ENCODE measurements around the gene KIF17. TPM values are rescaled to one million over a fixed set of nuclear protein-coding genes. Genes with fewer than 3 reads are reported as not detected.

KIF17 gene
- total and polyA plus RNA-seq, 2 of the 8 experiments (the other 6 are each of a cell fraction or from before 2014, with no cell fraction given), result 6.9 to 10.4 TPM

GRCh38 chr1:20700636-20701215 lies 17.1 kb downstream of the KIF17 start:
- 81% methylated on average over 17 of the region's 17 CpGs; no CpG with 5 or more reads in 1 of the 2 experiments for WGBS, 2 experiments (ENCODE audit: extremely low coverage in 1 of 2, insufficient coverage in 1 of 2, insufficient read length in 1 of 2, insufficient replicate concordance in 2 of 2, low coverage in 1 of 2, low lambda C conversion rate in 2 of 2, missing lambda C conversion rate in 1 of 2)
- Histone ChIP-seq H2AFZ (ENCODE audit: low read length) (no peak overlapping the region), H3K27me3 (replicated peaks in 1 of 4; ENCODE audit: control insufficient read depth in 3 of 4, extremely low read depth in 1 of 4, insufficient read depth in 3 of 4, low read length in 3 of 4) (no peaks in the 10 kb centered on the region), H3K56ac (replicated peaks; ENCODE audit: insufficient read length, low read depth, low read length) (no peak overlapping the region), H3K4ac (replicated peaks; ENCODE audit: insufficient read length, low read depth, low read length) (no peak overlapping the region), H2AK5ac (ENCODE audit: low read depth, low read length) (no peak overlapping the region), H3K23me2 (ENCODE audit: low read depth, low read length) (peaks cover 12% of the 10 kb centered on the region; the same call in 1 of the 2 replicates), H3K4me1 (replicated peaks in 1 of 4; ENCODE audit: control insufficient read depth in 3 of 4, insufficient read depth in 4 of 4, low read length in 3 of 4) (peaks cover 0 to 6% (median 4%) of the 10 kb centered on the region in 4 experiments; a peak in 3 of 7 replicates), H3K9me3 (ENCODE audit: insufficient read depth in 2 of 2, low read depth in 1 of 2, low read length in 1 of 2) (no peaks in the 10 kb centered on the region), H4K5ac (ENCODE audit: insufficient read length, low read depth, low read length) (no peak overlapping the region), H2BK5ac (ENCODE audit: low read depth, low read length) (no peak overlapping the region), H3K36me3 (ENCODE audit: control insufficient read depth in 2 of 4, insufficient read depth in 4 of 4, low read length in 3 of 4) (no peaks in the 10 kb centered on the region; a peak in 2 of 8 replicates), H4K91ac (replicated peaks; ENCODE audit: insufficient read length, low read length) (no peak overlapping the region), H2BK20ac (ENCODE audit: low read length) (no peak overlapping the region), H3K4me2 (ENCODE audit: insufficient read depth in 1 of 2, low read depth in 2 of 2, low read length in 2 of 2) (no peak overlapping the region), H2BK120ac (replicated peaks; ENCODE audit: low read depth, low read length) (no peak overlapping the region), H3K27ac (ENCODE audit: low read depth, low read length) (no peak overlapping the region), H3K18ac (ENCODE audit: extremely low read depth, low read length) (no peak overlapping the region), H3K79me2 (ENCODE audit: control insufficient read depth in 1 of 2, insufficient read depth in 2 of 2, low read length in 2 of 2) (no peaks in the 10 kb centered on the region), H2BK12ac (ENCODE audit: low read depth, low read length) (no peak overlapping the region), H3K14ac (ENCODE audit: insufficient read length) (no peak overlapping the region), H4K8ac (ENCODE audit: extremely low read depth, insufficient read depth, low read length) (no peak overlapping the region), H4K20me1 (replicated peaks in 1 of 2; ENCODE audit: control insufficient read depth in 1 of 2, insufficient read depth in 2 of 2, low read length in 2 of 2) (peaks cover under 1 to 14% of the 10 kb centered on the region in 2 experiments), H3K79me1 (ENCODE audit: low read depth, low read length) (no peaks in the 10 kb centered on the region), H3K23ac (ENCODE audit: insufficient read length) (no peak overlapping the region), H3K4me3 (ENCODE audit: extremely low read depth in 1 of 4, insufficient read depth in 2 of 4, low read depth in 3 of 4, low read length in 4 of 4) (no peak overlapping the region), H2BK15ac (ENCODE audit: low read length) (no peak overlapping the region), H3K9ac (replicated peaks in 1 of 4; ENCODE audit: extremely low read depth in 1 of 4, low read depth in 3 of 4, low read length in 3 of 4) (no peak overlapping the region)
- ChIA-PET POLR2A (ENCODE audit: partially characterized antibody) (interaction anchor here (1.0 kb wide), 1 partner anchor 10 kb away, joined by 3 read pairs; no protein-coding TSS in a partner anchor), CTCF (ENCODE audit: partially characterized antibody) (interaction anchor here (1.7 kb wide), 1 partner anchor 13 kb away, joined by 4 read pairs; no protein-coding TSS in a partner anchor)
- FAIRE-seq (no peak), DNase-seq (ENCODE audit: low read depth in 1 of 2, low spot score in 2 of 2) (no peak)
- no peak for TF ChIP-seq SP1 (IDR thresholded peaks at IDR 0.05; ENCODE audit: low read depth, low read length)
- TF ChIP-seq CEBPB (IDR thresholded peaks at IDR 0.05; ENCODE audit: low read depth, low read length), result no peak
- TF ChIP-seq, protein P1, sequence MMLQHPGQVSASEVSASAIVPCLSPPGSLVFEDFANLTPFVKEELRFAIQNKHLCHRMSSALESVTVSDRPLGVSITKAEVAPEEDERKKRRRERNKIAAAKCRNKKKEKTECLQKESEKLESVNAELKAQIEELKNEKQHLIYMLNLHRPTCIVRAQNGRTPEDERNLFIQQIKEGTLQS (IDR thresholded peaks at IDR 0.05; ENCODE audit: insufficient read depth, low read depth, low read length), result no peak
- no peak for TF ChIP-seq SAP30 (IDR thresholded peaks at IDR 0.05; ENCODE audit: insufficient read depth, insufficient replicate concordance, low read length)
- no peak for TF ChIP-seq USF2 (IDR thresholded peaks at IDR 0.05; ENCODE audit: low read length)
- TF ChIP-seq JUN (IDR thresholded peaks at IDR 0.05; ENCODE audit: low read depth, low read length), result no peak
- no peak for TF ChIP-seq CHD2 (IDR thresholded peaks at IDR 0.05; ENCODE audit: low read length)
- TF ChIP-seq HDAC6 (IDR thresholded peaks at IDR 0.05; ENCODE audit: low read depth, low read length), result no peak
- no peak for TF ChIP-seq CBX5 (IDR thresholded peaks at IDR 0.05; ENCODE audit: low read depth, low read length)
- no peak for TF ChIP-seq POLR2A (IDR thresholded peaks at IDR 0.05; ENCODE audit: control extremely low read depth in 1 of 2, low read depth in 2 of 2, low read length in 2 of 2)
- TF ChIP-seq RAD21 (IDR thresholded peaks at IDR 0.05 in 1 of 2, conservative IDR thresholded peaks at IDR 0.05 in 1 of 2; ENCODE audit: low read depth in 2 of 2, low read length in 2 of 2), result no peak
- no peak for TF ChIP-seq PHF8 (conservative IDR thresholded peaks at IDR 0.05; ENCODE audit: low read depth, low read length)
